Epithelial cell of prostate (primary cell): ENCODE measurements around the gene ATP6V0B.

Source experiments
- DNase-seq: peaks from one replicate; pipeline ENCODE4 v3.0.0-alpha.2; 2011; ENCODE audit warnings: low read depth, low spot score
- H3K27ac ChIP-seq: fragments of 450-650 bp; 2 replicates; pipeline ENCODE4 v1.5.1; 2017; ENCODE audit warnings: mild to moderate bottlenecking

The ATP6V0B gene

GRCh38 chr1:44021581-44022321 lies 47.0 kb downstream of the ATP6V0B start:
- no peak overlapping the region for H3K27ac ChIP-seq

GRCh38 chr1:44024031-44024902 lies 49.5 kb downstream of the ATP6V0B start:
- peak overlapping the region; percentile 0 for H3K27ac ChIP-seq
- no peak for DNase-seq

More at GRCh38 chr1:44021581-44022321, 47.0 kb downstream of the ATP6V0B start:
- DNase-seq, result no peak

GRCh38 chr1:44024903-44025525 lies 50.3 kb downstream of the ATP6V0B start:
- no peak for DNase-seq
- H3K27ac ChIP-seq, result peak overlapping the region; percentile 0

GRCh38 chr1:44025816-44026215 lies 51.1 kb downstream of the ATP6V0B start:
- DNase-seq, result no peak
- peak overlapping the region; percentile 7 for H3K27ac ChIP-seq

GRCh38 chr1:44027320-44027719 lies 52.6 kb downstream of the ATP6V0B start:
- no peak overlapping the region for H3K27ac ChIP-seq
- no peak for DNase-seq
